ENCODE results near the gene CDH20.

The CDH20 gene

GRCh38 chr18:61541673-61542072 is 208.4 kb downstream of the CDH20 start:
- no peak for DNase-seq

DNA sequence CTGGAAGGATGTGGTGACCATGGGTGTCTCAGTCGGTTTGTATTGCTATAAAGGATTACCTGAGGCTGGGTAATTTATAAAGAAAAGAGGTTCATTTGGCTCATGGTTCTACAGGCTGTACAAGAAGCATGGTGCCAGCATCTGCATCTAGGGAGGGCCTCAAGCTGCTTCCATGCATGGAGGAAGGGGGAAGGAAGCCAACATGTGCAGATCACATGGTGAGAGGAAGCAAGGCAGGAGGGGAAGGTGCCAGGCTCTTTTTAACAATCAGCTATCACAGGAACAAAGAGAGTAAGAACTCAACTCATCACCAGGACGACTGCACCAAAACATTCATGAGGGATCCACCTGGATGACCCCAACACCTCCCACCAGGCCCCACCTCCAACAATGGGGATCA is 209.4 kb downstream of the CDH20 start:
- DNase-seq = no peak

DNA sequence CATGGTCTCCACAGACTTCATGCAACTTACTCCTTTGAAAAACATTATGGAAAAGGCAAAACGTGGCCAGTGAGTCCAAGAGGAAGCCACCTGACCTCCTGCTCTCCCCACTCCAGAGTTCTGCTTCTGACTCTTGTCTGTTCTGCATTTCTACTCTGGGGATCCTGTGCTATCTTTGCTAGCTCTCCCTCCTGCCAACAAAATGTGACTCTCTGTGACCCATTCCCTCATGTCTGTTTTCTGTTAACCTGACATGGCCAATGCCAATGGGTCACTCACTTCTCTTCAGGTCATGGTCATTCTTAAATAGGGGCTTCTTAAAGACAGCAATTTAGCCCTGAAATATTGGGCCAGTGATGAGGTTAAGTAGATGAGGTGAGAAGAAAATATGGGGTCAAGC is 210.3 kb downstream of the CDH20 start:
- DNase-seq = no peak

GRCh38 chr18:61544178-61544577 is 210.9 kb downstream of the CDH20 start:
- DNase-seq = no peak

GRCh38 chr18:61545281-61546245 is 212.3 kb downstream of the CDH20 start:
- peak; percentile 82 for DNase-seq

- DNase-seq = peak; percentile 48
Observed at GRCh38 chr18:61546590-61546989, 213.4 kb downstream of the CDH20 start.

DNA sequence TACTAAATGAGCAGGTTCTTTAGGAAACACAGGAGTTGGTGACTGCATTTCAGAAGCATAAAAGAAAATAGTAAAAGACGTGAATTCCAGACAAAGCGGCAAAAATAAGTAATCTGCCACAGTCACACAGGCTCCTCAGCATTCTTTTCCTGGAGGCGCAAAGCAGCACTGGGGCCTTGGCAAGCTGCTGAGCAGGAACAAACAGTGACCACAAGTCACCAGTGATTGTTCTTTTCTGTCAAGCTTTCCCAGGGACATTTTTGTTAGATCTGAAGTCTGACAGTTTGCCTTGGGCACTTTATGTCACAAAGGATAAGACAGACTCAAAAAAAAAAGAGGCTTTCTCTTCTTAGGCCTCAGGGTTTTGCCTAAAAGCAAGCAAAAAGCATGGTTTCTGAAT is 216.2 kb downstream of the CDH20 start:
- no peak for DNase-seq

DNA sequence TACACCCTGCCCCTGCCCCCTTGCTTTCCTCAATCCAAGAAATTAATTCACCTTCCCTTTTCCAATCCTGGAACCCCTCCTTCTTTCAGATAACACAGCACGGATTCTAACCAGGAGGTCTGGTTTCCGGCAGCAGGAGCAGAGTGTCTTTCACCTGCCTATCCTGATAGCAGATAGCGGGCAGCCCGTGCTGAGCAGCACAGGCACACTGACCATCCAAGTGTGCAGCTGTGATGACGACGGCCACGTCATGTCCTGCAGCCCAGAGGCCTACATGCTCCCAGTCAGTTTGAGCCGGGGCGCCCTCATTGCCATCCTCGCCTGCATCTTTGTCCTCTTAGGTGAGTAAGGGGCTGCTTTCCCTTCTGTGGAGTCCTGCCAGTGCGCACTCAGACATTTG is 216.7 kb downstream of the CDH20 start:
- no peak for DNase-seq

GRCh38 chr18:61551586-61551985 is 218.4 kb downstream of the CDH20 start:
- DNase-seq = peak; percentile 70

GRCh38 chr18:61553045-61553659 is 219.9 kb downstream of the CDH20 start:
- DNase-seq = no peak

DNA sequence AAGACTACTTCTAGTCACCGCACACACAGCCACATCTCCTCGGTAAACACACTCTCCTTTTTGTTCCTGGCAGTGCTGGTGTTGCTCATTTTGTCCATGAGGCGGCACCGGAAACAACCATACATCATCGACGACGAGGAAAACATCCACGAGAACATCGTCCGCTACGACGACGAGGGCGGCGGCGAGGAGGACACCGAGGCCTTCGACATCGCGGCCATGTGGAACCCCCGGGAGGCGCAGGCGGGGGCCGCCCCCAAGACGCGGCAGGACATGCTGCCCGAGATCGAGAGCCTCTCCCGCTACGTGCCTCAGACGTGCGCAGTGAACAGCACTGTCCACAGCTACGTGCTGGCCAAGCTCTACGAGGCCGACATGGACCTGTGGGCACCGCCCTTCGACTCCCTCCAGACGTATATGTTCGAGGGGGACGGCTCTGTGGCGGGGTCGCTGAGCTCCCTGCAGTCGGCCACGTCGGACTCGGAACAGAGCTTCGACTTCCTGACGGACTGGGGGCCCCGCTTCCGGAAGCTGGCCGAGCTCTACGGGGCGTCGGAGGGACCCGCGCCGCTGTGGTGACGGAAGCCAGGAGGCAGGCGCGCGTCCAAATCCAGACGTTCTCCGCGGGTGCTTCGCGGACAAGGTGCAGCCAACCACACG is 221.0 kb downstream of the CDH20 start:
- DNase-seq = no peak

- no peak for DNase-seq
Observed at GRCh38 chr18:61554946-61555361, 221.7 kb downstream of the CDH20 start.

GRCh38 chr18:61556316-61556715 is 223.1 kb downstream of the CDH20 start:
- DNase-seq = no peak

DNA sequence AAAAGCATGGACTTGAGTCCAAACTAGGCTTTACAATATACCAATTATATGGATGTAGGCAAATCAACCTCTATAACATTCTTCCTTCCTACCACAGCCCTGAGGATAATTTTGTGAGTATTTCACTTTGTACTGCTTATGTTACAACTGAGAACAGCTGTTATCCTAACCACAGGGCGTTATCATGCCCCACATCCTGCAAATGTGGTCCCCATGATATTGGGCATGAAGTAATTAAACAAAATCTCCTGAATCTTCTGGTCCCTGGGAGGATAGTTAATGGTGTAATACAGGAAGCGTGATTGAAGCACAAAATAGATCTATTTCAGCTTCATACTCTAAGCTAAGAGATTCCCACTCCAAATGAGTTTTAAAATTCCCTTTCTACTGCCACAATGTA is 223.6 kb downstream of the CDH20 start:
- no peak for DNase-seq

GRCh38 chr18:61569176-61569892 is 236.1 kb downstream of the CDH20 start:
- DNase-seq = peak; percentile 84

GRCh38 chr18:61570070-61570469 is 236.8 kb downstream of the CDH20 start:
- DNase-seq = no peak

DNA sequence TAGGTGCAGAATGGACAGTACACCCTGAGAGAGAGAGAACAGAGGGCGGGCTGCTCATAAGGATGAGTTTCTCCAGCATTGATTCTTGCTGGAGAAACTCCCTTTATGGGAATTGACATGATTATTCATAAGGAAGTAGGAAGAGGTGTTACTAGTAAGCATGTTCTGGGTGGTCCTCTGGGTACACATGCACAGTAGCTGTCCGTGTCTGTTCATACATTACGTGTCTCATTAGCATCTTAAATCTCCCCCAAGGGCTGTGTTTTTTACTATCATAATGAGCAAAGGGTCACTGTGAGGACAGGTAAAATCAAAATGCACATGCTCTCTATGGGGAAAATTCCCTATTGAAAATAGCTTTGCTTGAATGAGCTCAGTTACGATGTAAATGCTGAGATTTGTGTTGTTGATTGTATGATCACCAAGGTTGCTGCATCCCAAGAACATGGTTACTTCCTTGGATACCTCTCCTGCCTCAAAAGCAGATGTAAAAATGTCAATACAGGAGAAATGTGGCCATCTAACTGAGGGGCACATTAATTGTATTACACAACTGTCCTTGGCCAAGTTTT is 238.9 kb downstream of the CDH20 start:
- no peak for DNase-seq

DNA sequence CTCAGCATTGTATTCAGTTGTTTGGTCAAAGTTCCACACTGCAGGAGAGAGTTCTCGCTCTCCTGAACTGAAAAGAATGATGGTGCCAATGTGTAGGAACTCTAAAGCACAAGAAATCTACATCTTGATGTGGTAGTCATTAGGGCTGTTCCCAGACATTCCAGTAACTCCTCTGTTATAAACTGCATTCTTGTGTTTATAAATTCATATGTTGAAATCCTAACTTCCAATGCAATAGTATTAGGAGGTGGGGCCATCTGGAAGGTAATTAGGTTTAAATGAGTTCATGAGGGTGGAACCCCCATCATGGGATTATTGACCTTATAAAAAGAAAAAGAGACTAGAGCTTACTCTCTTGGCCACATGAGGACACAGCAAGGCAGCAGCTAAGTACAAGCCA is 239.6 kb downstream of the CDH20 start:
- DNase-seq = no peak

DNA sequence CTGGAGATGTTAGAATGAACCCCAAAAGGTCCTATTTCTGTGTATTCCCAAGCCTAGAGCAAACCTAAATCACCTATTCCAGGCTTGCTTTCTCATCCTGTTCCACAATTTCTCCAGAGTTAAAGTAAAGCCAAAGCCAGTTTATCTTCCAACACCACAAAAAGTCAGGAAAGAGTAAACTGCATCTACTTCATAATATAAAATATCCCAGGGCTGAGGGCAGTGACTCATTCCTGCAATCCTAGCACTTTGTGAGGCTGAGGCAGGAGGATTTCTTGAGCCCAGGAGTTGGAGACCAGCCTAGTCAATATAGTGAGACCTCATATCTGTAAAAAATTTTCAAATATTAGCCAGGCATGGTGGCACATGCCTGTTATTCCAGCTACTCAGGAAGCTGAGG is 241.4 kb downstream of the CDH20 start:
- peak; percentile 9 for DNase-seq

GRCh38 chr18:61575419-61575818 is 242.2 kb downstream of the CDH20 start:
- DNase-seq = peak; percentile 18

DNA sequence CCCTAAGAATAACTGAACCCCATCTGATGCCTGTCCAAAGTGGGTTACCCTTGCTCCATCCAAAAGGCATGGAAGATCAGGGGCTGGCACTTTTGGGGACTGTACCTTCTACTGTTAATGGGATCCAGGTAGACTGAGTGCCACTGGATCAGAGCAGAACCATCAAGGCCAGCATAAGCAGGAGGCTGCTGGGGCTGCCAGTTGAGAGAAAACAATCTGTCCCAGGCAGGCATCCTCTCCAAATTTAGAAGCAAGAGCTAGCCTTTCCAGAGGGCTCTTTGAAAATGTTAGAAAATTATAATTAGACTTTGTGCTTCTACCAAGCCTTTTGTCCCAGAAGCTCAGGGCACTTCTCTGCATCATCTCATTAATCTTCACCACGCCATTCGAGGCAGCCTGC is 245.6 kb downstream of the CDH20 start:
- DNase-seq = no peak

DNA sequence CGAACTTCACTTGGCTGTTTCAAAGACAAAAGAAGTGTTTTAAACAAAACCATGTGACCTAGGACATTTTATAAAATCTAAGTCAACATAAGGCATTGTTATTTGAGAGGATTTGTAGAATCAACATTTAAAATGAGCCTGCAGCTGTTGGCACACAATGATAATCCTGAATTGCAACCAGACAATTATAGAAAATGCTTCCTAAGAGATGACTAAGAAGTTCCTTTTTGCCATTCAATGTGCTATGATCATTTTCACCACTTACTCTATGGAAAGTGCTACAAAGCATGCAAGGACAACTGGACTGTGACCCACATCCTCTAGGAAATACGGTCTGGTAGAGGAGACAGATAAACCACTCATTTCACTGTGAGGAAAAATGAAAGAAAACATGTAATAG is 246.4 kb downstream of the CDH20 start:
- DNase-seq = no peak

DNA sequence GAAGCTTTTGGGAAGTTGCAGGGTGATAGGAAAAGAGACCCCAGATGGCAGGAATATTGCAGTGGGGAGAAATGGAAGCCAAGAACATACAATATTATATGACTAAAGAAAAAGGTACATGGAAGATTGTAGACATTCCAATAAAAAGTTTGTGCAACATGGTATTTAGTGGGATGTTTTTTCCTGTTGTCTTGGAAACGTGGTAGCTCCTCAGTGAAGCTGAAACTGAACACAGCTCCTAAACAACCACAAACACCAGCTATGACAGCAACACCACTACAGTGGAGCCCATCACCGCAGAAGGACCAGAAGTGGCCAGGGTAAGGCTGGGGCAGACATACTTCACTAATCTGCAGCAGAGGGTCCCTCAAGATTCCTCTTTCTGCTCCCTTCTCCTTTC is 246.8 kb downstream of the CDH20 start:
- no peak for DNase-seq

Data from NCI-H446 treated with DMSO at 0.1 percent for 48 hours (cell line).